ENCODE results near the gene RPUSD1.
"Not testable (repeated sequence)": the region's sequence is repeated elsewhere in the genome, so short reads cannot be mapped to it uniquely, and the experiment has no call there.

Gene RPUSD1

DNA sequence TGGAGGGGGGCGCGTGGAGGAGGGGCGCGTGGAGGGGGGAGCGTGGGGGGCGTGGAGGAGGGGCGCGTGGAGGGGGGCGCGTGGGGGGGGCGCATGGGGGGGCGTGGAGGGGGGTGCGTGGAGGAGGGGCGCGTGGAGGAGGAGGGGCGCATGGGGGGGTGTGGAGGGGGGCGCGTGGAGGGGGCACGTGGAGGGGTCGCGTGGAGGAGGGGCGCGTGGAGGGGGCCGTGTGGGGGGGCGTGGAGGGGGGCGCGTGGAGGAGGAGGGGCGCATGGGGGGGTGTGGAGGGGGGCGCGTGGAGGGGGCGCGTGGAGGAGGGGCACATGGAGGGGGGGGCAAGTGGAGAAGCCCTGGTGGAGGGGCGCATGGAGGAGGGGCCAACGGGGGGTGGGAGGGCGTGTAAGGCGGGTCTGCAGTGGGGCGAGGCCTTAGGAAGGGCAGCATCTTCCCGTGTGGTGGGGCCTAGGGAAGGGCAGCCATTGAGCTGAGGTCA lies 20.4 kb downstream of the RPUSD1 start:
- DNase-seq (ENCODE audit: low read depth, low spot score) = no peak

DNA sequence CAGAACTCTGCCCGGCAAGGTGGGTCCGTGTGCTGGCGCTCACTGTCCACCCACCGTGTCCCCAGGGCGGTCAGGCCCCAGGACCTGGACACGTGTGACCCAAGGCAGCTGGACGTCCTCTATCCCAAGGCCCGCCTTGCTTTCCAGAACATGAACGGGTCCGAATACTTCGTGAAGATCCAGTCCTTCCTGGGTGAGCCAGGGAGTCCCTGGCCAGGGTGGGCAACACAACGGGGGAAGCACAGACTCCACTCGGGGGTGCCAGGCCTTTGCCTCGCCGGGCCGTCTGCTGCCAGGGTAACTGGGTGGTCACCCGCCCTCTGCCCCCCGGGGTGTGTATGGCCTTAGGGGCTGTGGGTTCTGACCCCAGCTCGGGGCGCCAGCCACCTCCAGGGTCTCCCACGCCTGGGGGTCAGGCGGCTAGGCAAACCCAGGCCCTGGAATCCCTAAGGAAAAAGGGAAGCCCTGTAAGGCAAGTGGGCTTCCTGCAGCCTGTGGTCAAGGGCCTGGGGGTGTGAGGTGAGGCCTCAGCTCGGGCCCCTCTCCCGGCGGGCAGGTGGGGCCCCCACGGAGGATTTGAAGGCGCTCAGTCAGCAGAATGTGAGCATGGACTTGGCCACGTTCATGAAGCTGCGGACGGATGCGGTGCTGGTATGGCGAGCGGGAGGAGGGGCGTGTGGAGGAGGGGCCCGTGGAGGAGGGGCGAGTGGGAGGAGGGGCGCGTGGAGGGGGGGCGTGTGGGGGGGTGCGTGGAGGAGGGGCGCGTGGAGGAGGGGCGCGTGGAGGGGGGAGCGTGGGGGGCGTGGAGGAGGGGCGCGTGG lies 21.2 kb downstream of the RPUSD1 start:
- DNase-seq (ENCODE audit: low read depth, low spot score) = no peak

DNA sequence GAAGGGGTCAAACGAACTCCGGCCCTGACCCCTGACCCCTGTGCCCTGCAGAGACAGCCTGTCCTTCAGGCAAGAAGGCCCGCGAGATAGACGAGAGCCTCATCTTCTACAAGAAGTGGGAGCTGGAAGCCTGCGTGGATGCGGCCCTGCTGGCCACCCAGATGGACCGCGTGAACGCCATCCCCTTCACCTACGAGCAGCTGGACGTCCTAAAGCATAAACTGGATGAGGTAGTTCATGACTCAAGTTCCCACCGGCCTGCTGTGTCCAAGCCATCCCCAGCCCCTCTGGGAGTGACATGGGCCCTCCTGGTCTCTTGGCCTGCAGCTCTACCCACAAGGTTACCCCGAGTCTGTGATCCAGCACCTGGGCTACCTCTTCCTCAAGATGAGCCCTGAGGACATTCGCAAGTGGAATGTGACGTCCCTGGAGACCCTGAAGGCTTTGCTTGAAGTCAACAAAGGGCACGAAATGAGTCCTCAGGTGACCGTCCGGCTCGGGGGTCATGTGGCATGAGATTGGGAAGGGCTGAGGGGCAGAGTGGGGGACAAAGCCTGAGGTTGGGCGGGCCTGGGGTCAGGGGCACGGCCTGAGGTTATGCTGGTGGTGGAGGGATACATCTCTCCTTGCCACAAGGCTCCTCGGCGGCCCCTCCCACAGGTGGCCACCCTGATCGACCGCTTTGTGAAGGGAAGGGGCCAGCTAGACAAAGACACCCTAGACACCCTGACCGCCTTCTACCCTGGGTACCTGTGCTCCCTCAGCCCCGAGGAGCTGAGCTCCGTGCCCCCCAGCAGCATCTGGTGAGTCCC lies 22.0 kb downstream of the RPUSD1 start:
- no peak for DNase-seq (ENCODE audit: low read depth, low spot score)

DNA sequence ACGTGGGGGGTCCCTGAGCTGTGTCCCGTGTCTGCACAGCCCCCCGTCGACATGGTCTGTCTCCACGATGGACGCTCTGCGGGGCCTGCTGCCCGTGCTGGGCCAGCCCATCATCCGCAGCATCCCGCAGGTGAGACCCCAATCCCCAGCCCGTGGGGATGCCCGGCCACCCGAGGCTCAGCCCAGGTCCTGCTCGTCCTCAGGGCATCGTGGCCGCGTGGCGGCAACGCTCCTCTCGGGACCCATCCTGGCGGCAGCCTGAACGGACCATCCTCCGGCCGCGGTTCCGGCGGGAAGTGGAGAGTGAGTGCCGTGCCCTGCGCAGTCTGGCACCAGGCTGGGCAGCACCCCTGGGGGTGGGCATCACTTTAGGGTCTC lies 22.7 kb downstream of the RPUSD1 start:
- no peak for DNase-seq (ENCODE audit: low read depth, low spot score)

DNA sequence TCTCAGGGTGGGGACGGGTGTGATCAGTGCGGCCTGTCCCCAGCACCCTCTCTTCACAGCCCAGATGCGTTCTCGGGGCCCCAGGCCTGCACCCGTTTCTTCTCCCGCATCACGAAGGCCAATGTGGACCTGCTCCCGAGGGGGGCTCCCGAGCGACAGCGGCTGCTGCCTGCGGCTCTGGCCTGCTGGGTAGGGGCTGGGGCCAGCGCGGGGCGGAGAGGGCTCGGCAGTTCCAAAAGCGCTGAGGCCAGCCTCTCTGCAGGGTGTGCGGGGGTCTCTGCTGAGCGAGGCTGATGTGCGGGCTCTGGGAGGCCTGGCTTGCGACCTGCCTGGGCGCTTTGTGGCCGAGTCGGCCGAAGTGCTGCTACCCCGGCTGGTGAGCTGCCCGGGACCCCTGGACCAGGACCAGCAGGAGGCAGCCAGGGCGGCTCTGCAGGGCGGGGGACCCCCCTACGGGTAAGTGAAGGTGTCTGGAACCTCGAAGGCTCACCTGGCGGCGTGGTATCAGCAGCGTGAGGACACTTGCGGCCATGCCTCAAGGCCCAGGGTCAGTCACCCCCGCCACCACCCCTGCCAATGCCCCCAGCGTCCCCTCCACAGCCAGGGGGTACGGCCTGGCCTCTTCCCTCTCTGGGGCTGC lies 23.2 kb downstream of the RPUSD1 start:
- no peak for DNase-seq (ENCODE audit: low read depth, low spot score)

DNA sequence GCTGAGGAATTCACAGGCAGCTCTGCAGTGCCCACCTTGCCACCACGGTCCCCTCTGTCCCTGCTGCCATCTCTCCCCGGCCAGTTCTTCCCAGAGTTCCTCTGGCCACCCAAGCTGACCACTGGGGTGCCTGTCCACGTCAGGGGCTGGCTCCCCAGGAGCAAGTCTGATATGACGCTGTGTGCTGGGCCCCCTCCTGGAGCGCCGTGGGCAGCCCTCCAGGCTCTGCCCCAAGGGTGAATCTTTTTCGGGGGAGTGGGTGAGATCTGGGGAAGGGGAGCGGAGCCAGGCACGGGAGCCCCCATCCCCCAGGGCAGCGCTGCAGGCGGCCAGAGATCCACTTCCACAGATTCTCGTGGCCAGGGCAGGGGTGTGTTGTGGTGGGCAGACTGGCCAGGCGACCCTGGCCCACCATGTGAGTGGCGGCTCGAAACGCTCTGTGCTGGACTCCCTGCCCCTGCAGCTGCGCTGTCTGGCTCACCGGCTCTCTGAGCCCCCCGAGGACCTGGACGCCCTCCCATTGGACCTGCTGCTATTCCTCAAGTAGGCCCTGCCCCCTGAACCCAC lies 23.9 kb downstream of the RPUSD1 start:
- no peak for DNase-seq (ENCODE audit: low read depth, low spot score)

DNA sequence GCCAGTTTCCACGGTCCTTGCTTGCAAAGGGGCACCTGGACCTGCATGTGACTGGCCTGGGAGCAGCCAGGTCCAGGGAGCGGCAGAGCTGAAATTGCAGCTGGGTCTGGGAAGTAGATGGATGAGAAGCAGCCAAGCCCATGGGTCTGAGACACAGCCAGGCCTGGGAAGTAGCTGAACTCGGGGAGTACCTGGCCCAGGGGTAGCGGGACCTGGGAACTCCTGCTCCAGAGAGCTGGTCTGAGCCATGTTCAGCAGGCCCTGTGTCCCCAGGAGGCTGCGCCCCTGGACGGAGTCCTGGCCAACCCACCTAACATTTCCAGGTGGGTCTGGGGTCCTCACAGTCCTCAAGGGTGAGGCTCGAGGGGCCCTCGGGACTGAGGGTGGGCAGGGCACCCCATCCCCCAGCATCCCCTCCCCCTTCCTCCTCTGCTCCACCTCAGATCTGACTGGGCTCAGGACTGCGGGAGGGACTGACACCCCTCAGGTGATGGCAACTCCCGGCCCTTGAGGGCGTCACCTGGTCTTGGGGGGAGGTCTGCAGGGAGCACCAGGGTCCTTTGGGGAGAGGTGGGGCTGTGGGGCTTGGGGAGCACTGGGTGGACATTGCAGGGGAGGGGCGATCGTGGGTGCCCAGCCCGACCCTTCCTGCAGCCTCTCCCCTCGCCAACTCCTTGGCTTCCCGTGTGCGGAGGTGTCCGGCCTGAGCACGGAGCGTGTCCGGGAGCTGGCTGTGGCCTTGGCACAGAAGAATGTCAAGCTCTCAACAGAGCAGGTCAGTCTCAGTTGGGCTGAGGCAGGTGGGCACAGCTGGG lies 24.6 kb downstream of the RPUSD1 start:
- no peak for DNase-seq (ENCODE audit: low read depth, low spot score)

DNA sequence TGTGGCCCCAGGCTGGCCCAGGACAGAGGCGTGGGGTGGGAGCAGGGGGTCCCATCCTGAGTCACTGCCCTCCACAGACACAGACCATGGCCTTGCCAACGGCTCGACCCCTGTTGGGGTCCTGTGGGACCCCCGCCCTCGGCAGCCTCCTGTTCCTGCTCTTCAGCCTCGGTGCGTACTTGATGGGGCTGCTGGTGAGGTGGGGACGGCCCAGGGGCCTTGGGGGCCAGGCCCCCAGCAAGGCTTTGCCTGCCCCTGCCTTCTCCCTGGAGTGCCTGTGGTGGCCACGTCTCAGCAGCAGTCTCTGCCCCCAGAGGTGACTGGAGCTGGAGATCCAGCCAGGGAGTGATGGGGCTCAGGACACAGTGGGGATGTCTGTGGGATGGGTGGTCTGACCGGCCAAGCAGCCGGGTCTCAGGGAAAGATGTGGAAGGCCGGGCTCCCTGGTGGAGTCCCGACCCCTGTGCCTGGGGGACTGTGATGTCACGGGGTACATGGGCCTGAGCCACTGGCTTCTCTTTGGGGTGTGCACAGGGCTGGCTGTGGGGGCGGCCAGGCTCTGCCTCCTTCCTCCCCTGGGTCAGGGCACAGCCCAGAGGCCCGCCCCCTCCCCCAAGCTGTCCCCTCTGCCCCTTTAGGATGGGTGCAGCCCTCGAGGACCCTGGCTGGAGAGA lies 25.4 kb downstream of the RPUSD1 start:
- no peak for DNase-seq (ENCODE audit: low read depth, low spot score)

DNA sequence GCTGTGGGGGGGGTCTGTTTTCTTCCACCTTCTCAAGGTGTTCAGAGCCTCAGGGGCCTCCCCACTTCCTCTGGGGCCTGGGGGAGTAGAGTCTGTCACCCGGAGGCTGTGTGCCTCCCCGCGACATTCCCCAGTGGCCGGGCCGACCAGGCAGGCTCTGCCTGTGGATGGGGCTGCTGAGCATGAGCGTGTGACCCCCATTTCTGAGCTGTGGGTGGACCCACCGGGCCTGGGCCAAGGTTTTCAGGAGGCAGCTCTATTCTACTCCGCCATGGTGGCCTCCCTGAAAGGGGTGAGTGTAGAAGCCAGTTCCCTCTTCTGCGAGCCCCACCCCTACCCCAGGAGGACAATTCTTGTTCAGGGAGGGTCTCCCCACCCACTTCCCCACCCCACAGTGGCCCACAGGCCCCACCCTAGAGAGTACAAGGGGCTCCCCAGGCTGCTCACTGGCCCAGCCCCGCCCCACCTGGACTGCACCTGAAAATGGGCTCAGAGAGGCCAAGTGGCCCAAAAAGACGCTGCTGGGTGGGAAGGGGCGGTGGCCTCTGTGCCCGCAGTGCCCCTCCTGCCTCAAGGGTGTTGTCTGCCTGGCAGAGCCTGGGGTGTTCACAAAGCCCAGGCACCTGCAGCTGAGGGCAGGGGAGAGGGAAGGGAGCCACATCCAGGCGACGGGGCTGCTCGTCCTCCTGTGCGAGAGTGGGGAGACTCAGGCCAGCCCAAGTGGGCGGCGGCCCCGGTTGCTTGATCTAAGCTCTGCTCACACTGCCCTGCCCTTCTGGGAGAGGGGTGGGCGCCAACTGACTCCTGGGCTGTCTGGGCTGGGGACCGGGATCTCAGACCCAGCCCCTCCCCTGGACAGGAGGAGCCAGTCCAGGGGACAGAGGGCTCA lies 26.3 kb downstream of the RPUSD1 start:
- no peak for DNase-seq (ENCODE audit: low read depth, low spot score)

DNA sequence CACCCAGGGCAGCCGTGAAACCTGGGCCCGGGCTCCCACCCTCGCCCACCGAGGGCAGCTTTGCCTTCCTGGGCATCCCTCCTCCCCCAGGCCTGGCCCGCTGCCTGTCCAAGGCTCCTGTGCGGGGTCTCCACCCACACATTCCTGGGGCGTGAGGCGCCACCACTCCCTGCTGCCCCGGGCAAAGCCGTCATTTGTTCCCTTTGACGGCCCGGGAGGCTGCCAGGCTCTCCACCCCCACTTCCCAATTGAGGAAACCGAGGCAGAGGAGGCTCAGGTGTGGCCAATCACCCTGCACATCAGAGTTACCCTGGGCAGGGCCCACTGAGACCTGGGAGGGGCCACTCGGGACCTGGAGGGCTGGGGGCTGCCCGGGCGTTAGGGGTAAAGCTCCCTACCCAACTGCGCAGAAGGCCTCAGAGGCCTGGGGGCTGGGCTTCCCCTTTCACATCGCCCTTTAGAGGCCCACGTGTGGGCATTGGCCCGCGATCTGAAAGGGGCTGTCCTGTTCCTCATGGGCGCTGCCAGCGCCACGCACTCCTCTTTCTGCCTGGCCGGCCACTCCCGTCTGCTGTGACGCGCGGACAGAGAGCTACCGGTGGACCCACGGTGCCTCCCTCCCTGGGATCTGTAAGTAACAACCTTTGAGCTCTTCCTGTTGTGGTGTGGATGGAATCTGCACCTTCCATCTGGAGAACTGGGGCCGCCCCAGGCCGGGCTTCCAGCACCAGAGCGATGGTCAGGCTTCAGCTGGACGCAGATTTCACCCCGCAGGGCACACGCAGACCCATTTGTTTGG lies 27.4 kb downstream of the RPUSD1 start, which contains the start of gene MSLN:
Gene MSLN, plus strand, starts transcription at position 190 of the 799 bp plus-strand sequence. CDS start 1,947 bp downstream, outside the sequence.
- DNase-seq (ENCODE audit: low read depth, low spot score) = no peak

DNA sequence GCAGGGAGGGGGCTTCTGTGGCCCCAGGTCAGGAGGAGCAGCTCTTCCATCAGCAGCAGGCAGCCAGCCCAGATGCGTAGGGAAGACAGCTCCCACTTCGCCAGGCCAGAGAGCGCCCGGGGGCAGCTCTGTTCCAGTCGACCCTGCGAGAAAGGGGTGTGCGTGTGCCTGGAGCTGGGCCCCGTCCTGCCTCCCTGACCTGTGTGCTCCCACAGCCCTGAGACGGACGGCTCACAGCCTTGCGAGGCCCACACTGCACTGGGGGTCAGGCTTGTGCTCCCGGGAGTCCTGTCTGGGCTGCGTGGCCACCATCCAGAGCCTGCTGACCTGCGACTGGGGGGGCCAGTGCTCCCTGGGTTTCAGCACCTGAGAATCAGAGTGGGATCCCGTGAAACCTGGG lies 28.1 kb downstream of the RPUSD1 start:
- no peak for DNase-seq (ENCODE audit: low read depth, low spot score)

DNA sequence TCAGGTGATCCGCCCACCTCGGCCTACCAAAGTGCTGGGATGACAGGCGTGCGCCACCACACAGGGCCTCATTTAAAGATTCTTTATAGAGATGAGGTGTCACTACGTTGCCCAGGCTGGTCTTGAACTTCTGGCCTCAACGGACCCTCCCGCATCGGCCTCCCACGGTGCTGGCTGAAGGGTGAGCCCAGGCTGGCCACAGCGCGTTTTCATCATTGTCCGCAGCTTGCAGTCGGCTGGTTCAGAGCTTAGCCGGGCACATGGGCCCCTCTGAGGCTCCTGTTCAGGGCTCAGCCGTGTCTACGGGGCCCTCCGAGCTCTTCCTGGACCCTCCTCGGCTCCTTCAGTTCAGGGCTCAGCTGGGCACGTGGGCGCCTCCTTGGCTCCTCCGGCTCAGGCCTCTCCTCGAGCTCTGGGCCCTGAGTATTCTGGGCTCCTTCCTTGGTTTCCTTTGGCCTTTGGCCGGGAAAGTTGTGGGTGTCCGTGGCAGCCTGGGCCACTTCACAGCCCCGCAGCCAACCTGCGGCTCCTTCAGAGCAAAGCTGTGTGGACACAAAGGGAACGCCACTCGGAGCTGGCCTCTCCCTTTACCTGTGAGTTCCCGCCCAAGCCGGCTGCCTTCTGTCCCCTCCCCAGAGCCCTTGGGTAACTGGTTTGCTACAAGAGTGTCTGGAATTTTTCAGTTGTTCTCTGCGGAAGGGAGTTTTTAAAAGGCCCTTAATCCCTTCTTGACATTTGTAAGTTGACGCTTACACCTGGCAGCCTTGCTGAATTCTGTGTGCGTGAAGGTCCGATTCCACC lies 28.9 kb downstream of the RPUSD1 start:
- no peak for DNase-seq (ENCODE audit: low read depth, low spot score)

DNA sequence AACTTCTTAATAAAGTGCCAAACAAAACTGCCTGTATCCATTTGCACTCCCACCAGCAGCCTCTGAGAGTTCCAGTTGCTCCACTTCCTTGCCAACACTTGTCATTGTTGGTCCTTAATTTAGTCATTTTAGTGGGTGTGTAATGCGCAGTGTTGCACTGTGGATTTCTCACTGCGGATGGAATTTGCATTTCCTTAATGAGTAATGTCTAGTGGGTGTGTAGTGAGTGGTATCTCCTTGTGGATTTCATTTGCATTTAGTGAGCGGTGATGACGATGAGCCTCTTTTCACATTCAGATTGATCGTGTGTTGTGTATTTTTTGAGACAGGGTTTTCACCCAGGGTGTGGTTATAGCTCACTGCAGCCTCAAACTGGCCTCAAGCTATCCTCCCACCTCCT lies 31.8 kb downstream of the RPUSD1 start:
- no peak for DNase-seq (ENCODE audit: low read depth, low spot score)

DNA sequence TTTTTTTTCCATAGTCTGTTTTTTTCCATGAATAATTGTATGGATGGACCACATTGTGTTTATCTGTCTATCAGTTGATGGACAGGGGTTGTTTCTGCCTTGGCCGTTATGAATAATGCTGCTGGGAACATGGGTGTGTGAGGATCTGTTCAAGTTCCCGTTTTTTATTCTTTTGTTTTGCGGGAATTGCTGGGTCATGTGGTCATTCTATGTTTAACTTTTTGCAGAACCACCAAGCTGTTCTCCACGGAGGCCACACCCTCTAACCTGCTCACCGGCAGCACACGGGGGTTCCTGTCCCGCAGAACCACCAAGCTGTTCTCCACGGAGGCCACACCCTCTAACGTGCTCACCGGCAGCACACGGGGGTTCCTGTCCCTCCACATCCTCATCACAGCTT lies 33.5 kb downstream of the RPUSD1 start:
- DNase-seq (ENCODE audit: low read depth, low spot score) = no peak

DNA sequence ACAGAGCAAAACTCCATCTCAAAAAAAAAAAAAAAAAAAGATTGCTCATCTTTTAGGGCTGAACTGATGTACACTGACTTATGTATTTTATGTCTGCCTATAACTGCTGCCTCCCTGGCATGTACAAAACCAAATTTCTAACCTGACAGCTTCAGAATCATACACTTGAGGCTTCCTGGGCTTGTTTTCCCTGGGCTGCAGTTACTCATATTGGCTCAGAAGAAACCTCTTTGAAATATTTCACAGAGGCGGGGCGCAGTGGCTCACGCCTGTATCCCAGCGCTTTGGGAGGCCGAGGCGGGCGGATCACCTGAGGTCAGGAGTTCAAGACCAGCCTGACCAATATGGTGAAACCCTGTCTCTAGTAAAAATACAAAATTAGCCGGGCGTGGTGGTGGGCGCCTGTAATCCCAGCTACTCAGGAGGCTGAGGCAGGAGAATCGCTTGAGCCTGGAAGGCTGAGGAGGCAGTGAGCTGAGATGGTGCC lies 34.0 kb downstream of the RPUSD1 start:
- not testable (repeated sequence) for DNase-seq (ENCODE audit: low read depth, low spot score)

DNA sequence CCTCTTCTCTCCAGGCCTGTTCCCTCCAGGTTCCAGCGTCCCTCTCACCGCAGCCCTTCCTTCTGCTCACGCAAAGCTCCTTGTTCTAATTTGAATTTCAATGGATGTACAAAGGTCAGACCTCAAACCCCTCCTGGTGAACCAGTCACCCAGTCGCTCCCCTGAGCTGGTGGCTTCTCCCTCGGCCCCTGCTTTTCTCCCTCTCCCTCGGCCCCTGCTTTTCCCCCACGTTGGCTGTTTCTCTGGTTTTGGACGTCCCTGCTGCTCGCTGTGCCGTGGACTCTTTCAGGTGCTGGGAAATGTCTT lies 36.2 kb downstream of the RPUSD1 start:
- no peak for DNase-seq (ENCODE audit: low read depth, low spot score)

DNA sequence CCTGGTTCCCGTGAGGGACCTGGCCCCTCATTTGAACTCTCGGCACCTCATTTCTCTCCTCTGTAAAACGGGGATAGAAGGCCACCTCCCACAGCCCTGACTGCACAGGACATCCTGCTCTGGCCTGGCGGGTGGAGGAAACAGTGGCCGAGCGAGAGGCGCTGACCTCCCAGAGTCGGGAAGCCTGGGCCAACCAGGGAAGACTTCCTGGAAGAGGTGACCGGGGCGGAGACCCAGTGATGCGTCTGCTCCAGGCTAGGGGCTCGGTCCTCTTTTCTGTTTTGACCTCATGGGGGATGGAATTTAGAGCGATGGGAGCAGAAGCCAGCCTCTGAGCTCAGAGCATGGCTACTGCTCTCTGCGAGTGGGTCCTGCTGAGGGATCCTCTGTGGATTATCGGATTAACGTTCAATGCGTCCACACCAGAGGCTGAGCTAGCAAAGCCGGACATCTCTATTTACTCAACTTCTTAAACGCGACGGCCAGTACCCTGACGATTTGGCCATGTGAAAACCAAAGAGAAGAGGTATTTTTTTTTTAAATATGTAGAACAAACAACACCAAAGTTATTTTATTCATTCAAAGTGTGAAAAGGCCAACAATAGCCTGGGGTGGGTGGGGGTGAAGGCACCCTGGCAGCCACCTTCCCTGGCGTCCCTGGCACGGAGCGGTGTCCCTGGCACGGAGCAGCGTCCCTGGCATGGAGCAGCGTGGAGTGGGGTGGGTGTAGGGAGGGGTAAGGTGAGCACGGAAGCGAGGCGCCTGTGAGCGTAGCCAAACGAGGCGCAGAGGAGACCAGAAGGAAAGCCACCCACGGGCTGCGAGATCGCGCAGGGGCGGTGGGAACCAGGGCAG lies 36.8 kb downstream of the RPUSD1 start:
- DNase-seq (ENCODE audit: low read depth, low spot score) = no peak
